Lower leg skin (tissue), 4 donors: ENCODE measurements around the gene TPRN. TPM values are rescaled to one million over a fixed set of nuclear protein-coding genes. Genes with fewer than 3 reads are reported as not detected.

ENCODE experiments used
- DNase-seq, 2 donors: peaks; one replicate each; pipeline ENCODE4 v3.0.0-alpha.2; 2019; ENCODE audit warnings: low spot score in 2 of 2
- H3K4me3 ChIP-seq: fragments of 200-600 bp; sonication (generic); 2 replicates; pipeline ENCODE4 v1.5.1; 2017; ENCODE audit warnings: mild to moderate bottlenecking, low read depth; ENCODE audit not compliant: poor library complexity, severe bottlenecking
- POLR2A ChIP-seq, 2 donors: fragments of 450-650 bp; IDR thresholded peaks; one replicate each; pipeline ENCODE4 v1.6.1; 2016 to 2017; ENCODE audit warnings: antibody characterized with exemption in 2 of 2, mild to moderate bottlenecking in 1 of 2, moderate library complexity in 1 of 2
- WGBS, 2 donors: methylation state at CpG; one replicate each; pipeline ENCODE4 v1.1.5; 2018; 5-methylcytosine and 5-hydroxymethylcytosine counted together
- intact Hi-C: fragments of 100-400 bp; cut with DNase I; formaldehyde crosslinking; loops from one replicate; pipeline ENCODE4 v1.15.0; 2023; ENCODE audit warnings: low total_unique reads
- total RNA-seq, 4 donors: library from RNA; depleted of rRNA; stranded (reverse); fragments of >200 nt; gene quantifications; one replicate each; pipeline ENCODE4 v1.1.0, GENCODE V29; 2016
- TF ChIP-seq, protein P1 (sequence below), 3 donors: fragments of 450-650 bp; IDR thresholded peaks; one replicate each; pipeline ENCODE4 v1.5.1; 2016; ENCODE audit warnings: antibody characterized with exemption in 3 of 3, mild to moderate bottlenecking in 3 of 3, moderate library complexity in 2 of 3

TPRN gene
- total RNA-seq, 4 donors from 2014 or later = 27.6 to 34.2 (median 29.1) TPM

DNA sequence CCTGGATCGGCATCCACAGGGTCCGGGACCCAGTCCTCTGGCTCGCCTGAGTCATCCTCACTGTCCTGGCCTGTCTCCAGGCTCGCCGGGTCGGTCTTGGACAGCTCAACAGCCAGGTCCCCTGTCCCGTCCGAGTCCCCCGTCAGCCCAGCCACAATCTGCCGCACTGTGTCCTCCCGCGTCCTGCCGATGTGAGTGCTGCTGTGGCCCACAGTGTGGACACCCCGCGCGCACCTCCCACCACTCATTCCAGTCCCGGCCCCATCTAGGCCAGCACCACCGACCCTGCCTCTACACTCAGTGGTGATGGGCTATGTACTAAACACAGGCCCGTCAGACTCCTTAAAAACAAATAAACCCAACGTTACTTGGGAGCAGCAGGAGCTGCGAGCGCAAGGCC, 18.9 kb downstream of the TPRN start:
- 91 to 95% methylated on average over 22 of the region's 22 CpGs for WGBS, 2 donors
- H3K4me3 ChIP-seq = no peak overlapping the region
- no peak for DNase-seq
- TF ChIP-seq, protein P1, sequence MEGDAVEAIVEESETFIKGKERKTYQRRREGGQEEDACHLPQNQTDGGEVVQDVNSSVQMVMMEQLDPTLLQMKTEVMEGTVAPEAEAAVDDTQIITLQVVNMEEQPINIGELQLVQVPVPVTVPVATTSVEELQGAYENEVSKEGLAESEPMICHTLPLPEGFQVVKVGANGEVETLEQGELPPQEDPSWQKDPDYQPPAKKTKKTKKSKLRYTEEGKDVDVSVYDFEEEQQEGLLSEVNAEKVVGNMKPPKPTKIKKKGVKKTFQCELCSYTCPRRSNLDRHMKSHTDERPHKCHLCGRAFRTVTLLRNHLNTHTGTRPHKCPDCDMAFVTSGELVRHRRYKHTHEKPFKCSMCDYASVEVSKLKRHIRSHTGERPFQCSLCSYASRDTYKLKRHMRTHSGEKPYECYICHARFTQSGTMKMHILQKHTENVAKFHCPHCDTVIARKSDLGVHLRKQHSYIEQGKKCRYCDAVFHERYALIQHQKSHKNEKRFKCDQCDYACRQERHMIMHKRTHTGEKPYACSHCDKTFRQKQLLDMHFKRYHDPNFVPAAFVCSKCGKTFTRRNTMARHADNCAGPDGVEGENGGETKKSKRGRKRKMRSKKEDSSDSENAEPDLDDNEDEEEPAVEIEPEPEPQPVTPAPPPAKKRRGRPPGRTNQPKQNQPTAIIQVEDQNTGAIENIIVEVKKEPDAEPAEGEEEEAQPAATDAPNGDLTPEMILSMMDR (IDR thresholded peaks at IDR 0.05) = no peak
- TF ChIP-seq POLR2A (IDR thresholded peaks at IDR 0.05) = no peak
- intact Hi-C loops = no loop called here

DNA sequence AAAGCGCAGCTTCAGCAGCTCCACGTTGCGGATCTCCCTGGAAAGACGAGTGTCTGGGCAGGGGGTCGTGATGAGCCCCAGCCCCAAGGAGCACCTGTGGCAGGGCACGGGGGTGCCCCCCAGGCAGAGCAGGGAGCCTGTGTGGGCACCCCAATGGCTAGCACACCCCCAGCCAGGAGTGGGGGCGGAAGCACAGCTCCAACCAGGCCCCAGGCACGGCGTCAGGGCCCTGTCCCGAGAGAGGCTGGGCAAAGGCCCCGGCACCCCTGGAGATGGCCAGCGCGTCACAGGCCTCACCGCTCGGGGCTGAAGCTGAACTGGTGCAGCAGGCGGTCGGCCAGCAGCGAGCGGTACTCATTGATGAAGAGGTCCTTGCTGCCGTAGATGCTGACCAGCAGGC, 20.1 kb downstream of the TPRN start:
- H3K4me3 ChIP-seq = no peak overlapping the region
- 92 to 100% methylated on average over 5 to 20 of the region's 20 CpGs for WGBS, 2 donors
- intact Hi-C loops = no loop called here
- DNase-seq = no peak
- TF ChIP-seq, protein P1 (IDR thresholded peaks at IDR 0.05) = no peak
- TF ChIP-seq POLR2A (IDR thresholded peaks at IDR 0.05) = no peak

DNA sequence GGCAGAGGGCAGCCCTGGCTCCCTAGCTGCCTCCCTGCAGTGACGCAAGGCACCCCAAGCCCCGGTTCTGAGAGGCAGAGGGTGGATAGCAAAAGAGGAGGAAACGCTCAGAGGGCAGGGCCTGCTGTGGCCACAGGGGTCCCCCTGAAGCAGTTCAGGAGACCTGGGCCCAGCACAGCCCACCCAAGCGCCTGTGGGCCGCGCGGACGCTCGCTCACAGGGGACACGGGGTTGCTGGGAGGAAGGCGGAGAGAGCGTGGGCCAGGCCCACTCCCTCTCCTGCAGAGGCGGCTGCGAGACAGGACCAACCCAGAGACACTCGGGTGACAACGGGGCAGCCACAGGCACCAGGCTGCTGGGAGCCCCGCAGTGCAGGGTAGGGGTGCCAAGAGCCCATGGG, 20.8 kb downstream of the TPRN start:
- no peak for TF ChIP-seq POLR2A (IDR thresholded peaks at IDR 0.05)
- TF ChIP-seq, protein P1 (IDR thresholded peaks at IDR 0.05) = no peak
- no peak for DNase-seq
- 94 to 97% methylated on average over 16 to 17 of the region's 17 CpGs for WGBS, 2 donors
- intact Hi-C loops = no loop called here
- H3K4me3 ChIP-seq = no peak overlapping the region

DNA sequence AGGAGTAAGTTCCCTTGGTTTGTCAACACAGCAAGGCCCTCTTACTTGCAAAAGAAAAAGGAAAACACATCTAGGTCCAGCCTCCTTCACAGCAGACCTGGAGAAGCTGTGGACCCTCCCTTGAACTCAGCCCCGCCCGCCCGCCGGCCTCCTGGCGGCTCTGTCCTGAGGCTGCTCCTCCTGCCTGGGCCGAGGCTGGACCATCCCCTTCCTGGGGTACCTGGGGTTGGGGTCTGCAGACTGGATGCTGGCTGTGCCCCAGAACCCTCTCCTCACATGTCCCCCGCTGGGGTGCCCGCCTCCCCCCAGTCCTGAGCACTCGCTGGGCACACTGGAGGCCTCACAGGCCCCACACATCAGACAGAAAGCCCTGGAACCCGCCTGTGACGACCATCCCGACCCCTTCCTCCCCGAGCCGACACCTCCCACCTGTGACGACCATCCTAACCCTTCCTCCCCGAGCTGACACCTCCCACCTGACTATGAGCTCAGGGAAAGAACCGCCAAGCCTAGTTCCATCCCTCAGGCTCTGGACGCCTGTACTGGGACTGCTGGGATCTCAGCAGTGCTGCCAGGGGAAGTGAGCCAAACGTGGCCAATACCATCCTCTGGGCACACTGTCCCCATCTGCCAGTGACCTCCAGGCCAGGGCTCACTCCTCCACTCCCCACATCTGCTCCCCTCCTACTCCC, 21.5 kb downstream of the TPRN start:
- intact Hi-C loops = no loop called here
- TF ChIP-seq, protein P1 (IDR thresholded peaks at IDR 0.05) = no peak
- no peak for TF ChIP-seq POLR2A (IDR thresholded peaks at IDR 0.05)
- no peak for DNase-seq
- no peak overlapping the region for H3K4me3 ChIP-seq
- 91 to 94% methylated on average over 17 to 19 of the region's 19 CpGs for WGBS, 2 donors

DNA sequence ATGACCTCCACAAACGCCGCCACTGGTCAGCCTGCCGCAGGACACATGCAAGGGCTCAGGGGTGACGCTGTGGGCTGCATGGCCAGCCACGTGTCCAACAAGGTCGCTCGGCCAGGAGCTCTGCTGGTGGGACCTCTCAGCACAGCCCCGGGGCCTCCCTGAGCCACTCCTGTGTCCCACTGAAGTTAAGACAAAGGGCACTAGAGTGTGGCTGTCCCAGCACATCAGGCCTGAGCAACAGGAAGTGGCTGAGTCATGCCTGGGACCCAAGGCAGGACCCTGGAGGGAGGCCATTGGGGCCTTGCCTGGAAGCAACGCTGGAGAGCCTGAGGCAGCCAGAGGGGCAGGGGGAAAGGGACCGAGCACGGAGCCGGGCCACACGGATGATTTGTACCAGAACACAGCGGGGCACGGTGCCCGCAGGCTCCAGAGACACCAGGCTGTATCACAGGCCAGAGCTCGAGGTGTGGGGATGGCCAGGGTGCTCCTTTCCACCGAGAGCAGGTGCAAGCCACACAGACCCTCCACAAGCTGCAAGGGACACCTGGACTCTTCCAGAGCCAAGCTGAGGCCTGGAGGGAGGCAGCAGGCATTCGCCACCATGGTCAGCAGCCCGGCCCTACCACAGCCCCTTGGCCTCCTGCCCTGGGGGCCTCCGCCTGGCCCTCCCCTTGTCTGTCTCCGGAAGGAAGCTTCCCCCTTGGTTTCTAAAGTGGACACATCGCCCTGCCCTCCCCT, 22.2 kb downstream of the TPRN start:
- intact Hi-C loops = no loop called here
- 89 to 93% methylated on average over 11 to 23 of the region's 23 CpGs for WGBS, 2 donors
- DNase-seq = no peak
- TF ChIP-seq, protein P1 (IDR thresholded peaks at IDR 0.05) = no peak
- TF ChIP-seq POLR2A (IDR thresholded peaks at IDR 0.05) = no peak
- no peak overlapping the region for H3K4me3 ChIP-seq
